ENCODE results near the gene FBXL13.
"Not testable (repeated sequence)": the region's sequence is repeated elsewhere in the genome, so short reads cannot be mapped to it uniquely, and the experiment has no call there.

FBXL13 gene

GRCh38 chr7:102811942-102812678 lies 262.5 kb downstream of the FBXL13 start:
- TF ChIP-seq CTCF (conservative IDR thresholded peaks at IDR 0.05): no peak
- peak overlapping the region; percentile 40 for H3K27ac ChIP-seq

GRCh38 chr7:102810916-102811315 lies 263.7 kb downstream of the FBXL13 start:
- no peak overlapping the region for H3K27ac ChIP-seq
- no peak for TF ChIP-seq CTCF (conservative IDR thresholded peaks at IDR 0.05)

GRCh38 chr7:102806613-102807012 lies 268.0 kb downstream of the FBXL13 start:
- no peak for TF ChIP-seq CTCF (conservative IDR thresholded peaks at IDR 0.05)
- H3K27ac ChIP-seq: no peak overlapping the region

GRCh38 chr7:102795987-102796595 lies 278.5 kb downstream of the FBXL13 start:
- H3K27ac ChIP-seq: not testable (repeated sequence)

- not testable (repeated sequence) for H3K27ac ChIP-seq
Observed at GRCh38 chr7:102794567-102794966, 280.0 kb downstream of the FBXL13 start.

GRCh38 chr7:102791831-102792230 lies 282.8 kb downstream of the FBXL13 start:
- not testable (repeated sequence) for H3K27ac ChIP-seq

- H3K27ac ChIP-seq: not testable (repeated sequence)
Observed at GRCh38 chr7:102791367-102791766, 283.2 kb downstream of the FBXL13 start.

- H3K27ac ChIP-seq: not testable (repeated sequence)
Observed at GRCh38 chr7:102790364-102791100, 284.1 kb downstream of the FBXL13 start.

- not testable (repeated sequence) for H3K27ac ChIP-seq
Observed at GRCh38 chr7:102788770-102789169, 285.8 kb downstream of the FBXL13 start.

GRCh38 chr7:102780926-102781325 lies 293.7 kb downstream of the FBXL13 start:
- not testable (repeated sequence) for H3K27ac ChIP-seq

GRCh38 chr7:102778663-102779062 lies 295.9 kb downstream of the FBXL13 start:
- not testable (repeated sequence) for H3K27ac ChIP-seq

GRCh38 chr7:102776217-102776616 lies 298.4 kb downstream of the FBXL13 start:
- H3K27ac ChIP-seq: not testable (repeated sequence)

GRCh38 chr7:102770467-102770866 lies 304.1 kb downstream of the FBXL13 start:
- H3K27ac ChIP-seq: not testable (repeated sequence)

GRCh38 chr7:102769657-102770192 lies 304.9 kb downstream of the FBXL13 start:
- not testable (repeated sequence) for H3K27ac ChIP-seq

GRCh38 chr7:102763295-102763905 lies 311.2 kb downstream of the FBXL13 start:
- H3K27ac ChIP-seq: not testable (repeated sequence)
